Measurements from ENCODE around the gene TMEM239.

The TMEM239 gene

GRCh38 chr20:2773812-2774211 is 42.4 kb upstream of the TMEM239 start:
- no peaks in the 10 kb centered on the region for H3K4me1 ChIP-seq (ENCODE audit: insufficient read depth, poor library complexity, severe bottlenecking)
- peaks cover 2% of the 10 kb centered on the region for H3K9me3 ChIP-seq (ENCODE audit: severe bottlenecking)
- H3K27ac ChIP-seq (ENCODE audit: poor library complexity, severe bottlenecking) = no peak overlapping the region
- no peaks in the 10 kb centered on the region for H3K27me3 ChIP-seq (ENCODE audit: insufficient read depth, poor library complexity, severe bottlenecking)
- H3K4me3 ChIP-seq (ENCODE audit: severe bottlenecking) = no peak overlapping the region
- TF ChIP-seq CTCF (IDR thresholded peaks at IDR 0.05; ENCODE audit: poor library complexity, severe bottlenecking) = no peak
- no peaks in the 10 kb centered on the region for H3K36me3 ChIP-seq (ENCODE audit: low read depth)
- ATAC-seq (ENCODE audit: low read depth) (no peak), DNase-seq (ENCODE audit: low spot score) (no peak)

GRCh38 chr20:2775139-2775538 is 41.0 kb upstream of the TMEM239 start:
- no peak for ATAC-seq (ENCODE audit: low read depth)
- no peaks in the 10 kb centered on the region for H3K4me1 ChIP-seq (ENCODE audit: insufficient read depth, poor library complexity, severe bottlenecking)
- peaks cover 2% of the 10 kb centered on the region for H3K9me3 ChIP-seq (ENCODE audit: severe bottlenecking)
- DNase-seq (ENCODE audit: low spot score) = no peak
- no peaks in the 10 kb centered on the region for H3K27me3 ChIP-seq (ENCODE audit: insufficient read depth, poor library complexity, severe bottlenecking)
- no peak for TF ChIP-seq CTCF (IDR thresholded peaks at IDR 0.05; ENCODE audit: poor library complexity, severe bottlenecking)
- no peak overlapping the region for H3K4me3 ChIP-seq (ENCODE audit: severe bottlenecking)
- no peak overlapping the region for H3K27ac ChIP-seq (ENCODE audit: poor library complexity, severe bottlenecking)
- H3K36me3 ChIP-seq (ENCODE audit: low read depth) = no peaks in the 10 kb centered on the region

- H3K27ac ChIP-seq (ENCODE audit: poor library complexity, severe bottlenecking) = no peak overlapping the region
- H3K4me1 ChIP-seq (ENCODE audit: insufficient read depth, poor library complexity, severe bottlenecking) = no peaks in the 10 kb centered on the region
- TF ChIP-seq CTCF (IDR thresholded peaks at IDR 0.05; ENCODE audit: poor library complexity, severe bottlenecking) = no peak
- no peak overlapping the region for H3K4me3 ChIP-seq (ENCODE audit: severe bottlenecking)
- DNase-seq (ENCODE audit: low spot score) (no peak), ATAC-seq (ENCODE audit: low read depth) (no peak)
- peaks cover 8% of the 10 kb centered on the region for H3K27me3 ChIP-seq (ENCODE audit: insufficient read depth, poor library complexity, severe bottlenecking)
- no peaks in the 10 kb centered on the region for H3K9me3 ChIP-seq (ENCODE audit: severe bottlenecking)
- no peaks in the 10 kb centered on the region for H3K36me3 ChIP-seq (ENCODE audit: low read depth)
Measured at GRCh38 chr20:2778602-2779321, 37.4 kb upstream of the TMEM239 start.

GRCh38 chr20:2780948-2781347 is 35.2 kb upstream of the TMEM239 start:
- ATAC-seq (ENCODE audit: low read depth) (no peak), DNase-seq (ENCODE audit: low spot score) (no peak)
- no peaks in the 10 kb centered on the region for H3K36me3 ChIP-seq (ENCODE audit: low read depth)
- no peak overlapping the region for H3K4me3 ChIP-seq (ENCODE audit: severe bottlenecking)
- no peaks in the 10 kb centered on the region for H3K9me3 ChIP-seq (ENCODE audit: severe bottlenecking)
- TF ChIP-seq CTCF (IDR thresholded peaks at IDR 0.05; ENCODE audit: poor library complexity, severe bottlenecking) = no peak
- peaks cover 8% of the 10 kb centered on the region for H3K27me3 ChIP-seq (ENCODE audit: insufficient read depth, poor library complexity, severe bottlenecking)
- H3K4me1 ChIP-seq (ENCODE audit: insufficient read depth, poor library complexity, severe bottlenecking) = no peaks in the 10 kb centered on the region
- no peak overlapping the region for H3K27ac ChIP-seq (ENCODE audit: poor library complexity, severe bottlenecking)

- Histone ChIP-seq H3K27ac (ENCODE audit: poor library complexity, severe bottlenecking) (no peak overlapping the region), H3K4me3 (ENCODE audit: severe bottlenecking) (no peak overlapping the region), H3K27me3 (ENCODE audit: insufficient read depth, poor library complexity, severe bottlenecking) (peaks cover 8% of the 10 kb centered on the region), H3K4me1 (ENCODE audit: insufficient read depth, poor library complexity, severe bottlenecking) (no peaks in the 10 kb centered on the region), H3K36me3 (ENCODE audit: low read depth) (no peaks in the 10 kb centered on the region), H3K9me3 (ENCODE audit: severe bottlenecking) (no peaks in the 10 kb centered on the region)
- no peak for TF ChIP-seq CTCF (IDR thresholded peaks at IDR 0.05; ENCODE audit: poor library complexity, severe bottlenecking)
- DNase-seq (ENCODE audit: low spot score) (no peak), ATAC-seq (ENCODE audit: low read depth) (no peak)
Measured at GRCh38 chr20:2783908-2784566, 32.1 kb upstream of the TMEM239 start.

Measured in RWPE2 (cell line).